GM18520 (cell line): ENCODE results near the gene SMIM1.
"Not testable (repeated sequence)": the region's sequence is repeated elsewhere in the genome, so short reads cannot be mapped to it uniquely, and the experiment has no call there.

ENCODE experiments used
- ATAC-seq: cut with Tn5 transposase; IDR thresholded peaks from one replicate; pipeline ENCODE4 v1.9.1; 2021; ENCODE audit not compliant: unreplicated experiment

The SMIM1 gene

DNA sequence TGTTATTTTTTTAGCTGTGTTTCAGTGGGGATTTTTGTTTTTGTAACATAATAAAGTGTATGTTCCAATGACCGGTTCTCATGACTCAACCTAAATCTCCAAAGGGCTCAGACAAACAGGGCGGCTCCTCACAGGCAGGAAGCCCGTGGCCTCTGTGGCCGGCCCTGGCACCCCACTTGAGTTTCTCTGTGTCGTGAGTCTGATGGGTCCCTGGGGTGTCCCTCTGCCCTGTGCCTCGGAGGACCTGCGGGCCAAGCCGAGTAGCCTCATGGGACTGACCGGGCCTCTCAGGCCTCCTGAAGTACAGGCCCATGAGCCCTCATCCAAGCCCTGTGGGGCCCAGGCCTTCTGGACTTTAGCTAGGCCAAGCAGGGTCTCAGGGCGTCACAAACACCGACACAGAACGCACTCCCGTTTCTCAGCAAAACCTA, 36.4 kb upstream of the SMIM1 start:
- no peak for ATAC-seq

DNA sequence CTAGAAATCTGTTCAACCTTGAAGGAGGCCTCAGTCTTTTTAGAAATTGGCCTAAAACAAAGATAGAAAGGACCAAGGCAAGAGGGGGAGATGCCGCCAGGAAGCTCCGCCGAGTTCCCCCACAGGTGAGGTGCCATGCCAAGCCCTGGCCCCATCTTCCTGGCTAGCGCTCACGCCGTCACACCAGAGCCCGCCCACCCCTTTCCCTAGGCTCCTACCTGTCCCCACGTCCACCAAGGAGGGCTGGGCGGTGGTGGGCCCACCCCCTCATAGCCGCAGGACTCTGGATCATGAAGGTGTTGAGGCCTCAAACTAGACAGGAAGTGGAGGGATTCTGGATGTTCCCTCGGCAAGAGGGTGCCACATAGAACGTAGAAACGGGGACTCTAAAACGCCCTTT, 35.8 kb upstream of the SMIM1 start:
- ATAC-seq = no peak

DNA sequence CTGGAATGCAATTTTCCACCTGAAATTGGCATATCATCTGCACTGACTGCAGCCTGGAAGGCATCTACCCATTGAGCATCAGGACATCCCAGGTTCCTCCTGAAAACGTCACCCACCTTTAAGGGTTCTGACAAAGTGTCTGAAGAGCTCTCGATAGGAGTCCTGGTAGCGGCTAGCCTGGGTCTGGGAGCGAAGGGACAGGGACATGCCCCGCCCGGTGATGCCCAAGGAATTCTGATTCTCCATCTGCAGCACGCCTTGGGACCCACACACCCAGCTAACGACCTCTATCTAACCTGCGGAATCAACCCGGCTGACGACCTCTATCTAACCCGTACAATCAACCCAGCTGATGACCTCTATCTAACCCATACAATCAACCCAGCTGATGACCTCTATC, 33.6 kb upstream of the SMIM1 start:
- ATAC-seq = no peak

DNA sequence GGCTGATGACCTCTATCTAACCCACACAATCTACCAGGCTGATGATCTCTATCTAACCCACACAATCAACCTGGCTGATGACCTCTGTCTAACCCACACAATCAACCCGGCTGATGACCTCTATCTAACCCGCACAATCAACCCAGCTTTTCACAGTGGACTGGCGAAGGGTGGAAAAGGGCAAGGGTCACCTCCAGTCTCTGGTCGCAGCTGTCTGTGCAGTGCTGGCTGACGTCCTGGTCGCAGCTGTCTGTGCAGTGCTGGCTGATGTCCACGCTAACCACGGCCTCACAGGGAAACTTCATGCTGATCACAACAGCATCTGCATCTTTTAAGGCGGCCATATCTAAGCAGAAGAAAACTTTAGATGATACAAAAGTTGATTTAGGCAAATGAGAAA, 32.5 kb upstream of the SMIM1 start:
- ATAC-seq = no peak

DNA sequence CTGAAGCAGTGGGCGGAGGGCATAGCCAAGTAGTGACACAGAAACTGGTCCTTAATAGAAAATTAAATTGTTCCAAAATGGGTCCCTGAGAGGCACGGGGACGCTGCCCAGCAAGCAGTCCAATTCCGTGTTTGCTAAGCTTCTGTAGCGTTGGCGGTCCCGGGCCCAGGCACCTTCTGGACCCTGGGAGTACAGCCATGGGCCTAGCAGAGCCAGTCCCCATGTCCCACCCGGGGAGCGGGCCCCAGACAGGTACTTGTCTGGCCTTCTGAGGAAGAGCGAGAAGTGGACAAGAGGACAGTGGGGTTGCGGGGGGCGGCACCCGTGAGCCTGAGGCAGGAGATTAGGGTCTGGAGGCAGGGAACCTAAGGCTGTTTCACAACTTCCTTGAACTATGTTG, 31.8 kb upstream of the SMIM1 start:
- ATAC-seq = no peak

DNA sequence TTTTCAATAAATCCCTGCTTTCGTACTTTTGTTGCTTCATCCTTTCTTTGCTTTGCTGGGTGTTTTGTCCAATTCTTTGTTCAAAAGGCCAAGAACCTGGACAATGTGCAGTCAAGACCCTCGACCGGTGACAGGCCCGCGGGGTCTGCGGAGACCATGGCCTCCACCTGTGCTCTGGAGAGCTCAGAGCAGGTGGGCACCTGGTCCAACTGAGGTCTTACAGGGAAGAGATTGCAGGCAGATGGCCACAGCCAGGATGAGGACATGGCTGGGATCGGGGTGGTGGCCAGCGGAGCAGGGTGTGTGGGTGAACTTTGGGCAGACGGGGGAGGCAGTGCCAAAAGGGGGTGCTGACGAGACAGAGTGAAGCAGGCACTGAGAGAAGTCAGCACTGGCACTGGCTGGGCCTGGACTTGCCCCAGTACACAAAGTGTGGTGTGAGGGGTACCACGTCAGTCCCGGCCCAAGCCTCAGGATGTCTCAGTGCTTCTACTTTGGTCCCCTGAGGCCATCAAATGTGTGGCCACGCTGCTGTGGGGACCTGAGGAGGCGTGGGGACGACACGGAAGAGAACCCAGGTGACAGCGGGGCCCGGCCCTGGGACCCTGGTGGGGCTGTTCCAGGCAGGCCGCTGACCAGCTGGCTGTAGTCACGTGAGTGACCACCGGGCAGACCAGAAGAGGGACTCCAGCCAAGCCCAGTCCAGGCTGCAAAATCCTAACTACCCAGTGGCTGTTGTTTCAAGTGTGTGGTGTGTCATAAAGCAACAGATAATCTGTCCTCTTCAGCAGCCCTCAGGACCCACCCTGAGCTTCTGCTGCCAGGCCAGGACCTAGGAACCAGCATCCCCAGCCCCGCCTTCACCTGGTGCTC, 30.7 kb upstream of the SMIM1 start:
- no peak for ATAC-seq

DNA sequence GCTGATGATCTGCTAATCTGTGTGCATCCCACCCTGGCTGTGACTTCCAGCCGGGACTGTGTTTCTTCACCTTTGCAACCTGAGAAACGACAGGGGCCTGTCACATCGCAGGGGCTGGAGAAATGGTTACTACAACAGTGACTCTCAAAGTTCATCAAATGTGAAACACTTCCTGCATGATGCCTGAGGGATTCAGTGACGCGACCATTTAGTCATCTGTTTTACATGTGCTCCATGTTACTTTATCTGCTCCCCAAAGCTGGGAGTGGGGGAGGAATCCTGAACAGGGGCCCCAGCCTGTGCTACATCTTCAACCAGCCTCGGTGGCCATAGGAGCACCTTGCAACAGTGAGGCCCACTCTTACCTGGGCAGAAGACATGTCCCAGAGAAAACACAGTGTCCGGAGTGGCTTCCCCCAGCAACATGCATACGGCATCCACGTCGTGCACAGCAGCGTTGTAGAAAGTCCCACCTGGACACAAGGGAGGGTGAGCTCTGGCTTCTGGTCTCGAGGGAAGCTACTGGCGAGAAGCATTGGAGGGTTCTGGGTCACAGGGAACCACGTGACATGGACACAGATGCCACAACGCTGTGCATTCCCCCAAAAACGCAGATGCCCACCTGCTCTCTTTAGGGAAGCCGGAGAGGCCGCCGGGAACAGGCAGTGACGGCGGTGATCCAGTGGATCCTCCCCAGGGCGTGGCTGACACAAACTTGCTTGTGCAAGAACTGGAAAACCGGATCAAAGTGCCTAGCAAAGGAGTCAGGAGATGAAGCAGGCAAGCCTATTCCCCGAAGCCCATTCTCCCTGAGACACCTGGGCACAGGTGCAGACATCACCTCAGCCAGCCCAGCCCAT, 29.9 kb upstream of the SMIM1 start:
- ATAC-seq = no peak

DNA sequence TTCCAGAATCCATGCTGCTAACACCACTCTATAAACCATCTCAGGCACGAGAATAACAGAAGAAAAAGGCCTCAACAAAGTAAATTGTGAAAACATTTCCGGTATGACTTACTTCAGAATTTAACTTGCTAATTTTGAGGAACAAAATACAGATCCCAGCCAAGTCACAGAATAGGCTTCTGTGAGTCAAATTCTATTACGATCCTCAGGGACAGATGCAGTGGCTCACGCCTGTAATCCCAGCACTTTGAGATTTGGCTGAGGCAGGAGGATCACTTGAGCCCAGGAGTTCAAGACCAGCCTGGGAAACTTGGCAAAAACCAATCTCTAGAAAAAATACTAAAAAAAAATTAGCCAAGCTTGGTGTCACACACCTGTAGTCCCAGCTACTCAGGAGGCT, 29.1 kb upstream of the SMIM1 start:
- ATAC-seq = no peak

DNA sequence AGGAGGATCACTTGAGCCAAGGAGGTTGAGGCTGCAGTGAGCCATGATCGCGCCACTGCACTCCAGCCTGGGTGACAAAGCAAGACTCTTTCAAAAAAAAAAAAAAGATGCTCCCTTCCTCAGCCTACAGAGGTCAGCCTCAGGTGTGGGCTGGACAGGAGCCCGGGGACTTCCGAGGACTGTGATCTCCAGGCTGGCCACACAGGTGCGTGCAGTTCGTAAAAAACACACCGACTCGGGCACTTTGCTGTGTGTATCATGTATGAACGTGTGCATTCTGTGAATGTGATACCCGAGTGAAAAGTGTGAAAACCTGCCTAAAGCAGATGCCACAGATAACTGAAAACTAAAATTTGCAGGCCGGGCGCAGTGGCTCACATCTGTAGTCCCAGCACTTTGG, 28.7 kb upstream of the SMIM1 start:
- ATAC-seq = no peak

DNA sequence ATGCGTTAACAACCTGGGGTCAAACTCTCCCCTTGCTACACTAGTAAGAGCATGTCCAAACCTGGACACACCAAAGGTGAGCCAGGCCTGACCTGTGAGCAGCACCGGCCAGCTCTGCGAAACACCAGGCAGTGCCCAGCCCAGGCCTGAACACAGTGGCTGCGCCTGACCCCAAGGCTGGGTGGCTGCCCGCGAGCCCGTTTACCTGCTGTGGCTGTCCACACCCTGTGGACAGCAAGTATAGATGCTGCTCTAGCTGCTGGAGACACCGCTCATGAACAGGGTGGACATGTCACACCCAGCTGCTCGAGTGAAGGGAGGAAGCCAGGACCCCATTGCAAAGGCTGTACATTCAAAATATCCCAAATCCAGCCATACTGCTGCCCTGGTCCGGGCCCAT, 27.9 kb upstream of the SMIM1 start:
- no peak for ATAC-seq

DNA sequence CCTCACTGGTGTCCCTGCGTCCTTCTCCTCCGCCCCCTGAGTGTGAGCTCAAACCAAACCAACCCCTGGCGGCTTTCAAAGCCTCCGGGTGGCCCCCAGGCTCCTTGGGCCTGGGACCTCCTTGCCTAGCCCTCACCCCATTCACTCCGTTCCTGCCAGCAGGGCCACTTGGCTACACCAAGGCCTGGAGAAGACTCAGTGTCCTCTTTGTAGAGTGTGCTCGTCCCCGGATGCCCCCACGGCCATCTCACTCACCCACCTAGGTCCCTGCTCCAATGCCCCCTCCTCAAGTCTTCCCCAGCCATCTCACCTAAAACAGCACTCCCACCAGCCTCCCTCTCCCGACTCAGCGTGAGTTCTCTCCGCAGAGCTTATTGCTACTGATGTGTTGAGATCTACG, 27.5 kb upstream of the SMIM1 start:
- ATAC-seq = no peak

DNA sequence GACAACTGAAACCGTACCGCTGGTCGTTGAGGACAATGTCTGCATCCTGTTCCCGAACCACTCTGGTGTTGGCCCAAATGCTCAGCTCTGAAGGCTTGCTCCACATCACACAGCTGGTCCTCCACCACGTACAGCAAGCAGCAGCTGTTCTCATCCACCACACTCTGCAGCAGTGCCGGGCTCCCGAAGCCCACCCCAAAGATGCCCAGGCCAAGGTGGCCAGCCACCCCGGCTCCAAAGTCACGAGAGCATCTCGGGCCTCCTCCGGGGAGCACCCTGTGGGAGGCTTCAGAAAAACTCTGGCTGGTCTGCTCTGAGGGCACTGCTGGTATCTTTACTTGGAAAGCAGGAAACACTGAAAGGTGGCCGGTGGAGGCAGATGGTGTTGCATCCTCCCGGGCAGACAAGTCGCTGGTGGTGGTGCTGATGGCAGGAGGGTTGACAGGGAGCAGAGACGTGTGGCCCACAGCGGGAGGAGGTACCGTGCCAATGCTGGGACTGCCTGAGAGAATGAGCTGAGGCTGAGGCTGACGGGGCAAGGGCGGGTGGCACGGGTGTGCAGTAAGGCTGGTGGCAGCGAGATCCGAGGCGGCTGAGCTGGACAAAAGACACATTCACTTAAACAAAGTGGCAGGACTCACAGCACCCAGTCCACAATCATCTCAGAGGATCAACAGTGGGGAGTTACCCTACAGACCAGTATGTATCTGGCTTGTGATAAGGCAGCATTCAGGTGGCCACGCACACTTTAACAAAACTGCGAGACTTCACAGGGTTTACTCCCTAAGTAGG, 26.8 kb upstream of the SMIM1 start:
- no peak for ATAC-seq

DNA sequence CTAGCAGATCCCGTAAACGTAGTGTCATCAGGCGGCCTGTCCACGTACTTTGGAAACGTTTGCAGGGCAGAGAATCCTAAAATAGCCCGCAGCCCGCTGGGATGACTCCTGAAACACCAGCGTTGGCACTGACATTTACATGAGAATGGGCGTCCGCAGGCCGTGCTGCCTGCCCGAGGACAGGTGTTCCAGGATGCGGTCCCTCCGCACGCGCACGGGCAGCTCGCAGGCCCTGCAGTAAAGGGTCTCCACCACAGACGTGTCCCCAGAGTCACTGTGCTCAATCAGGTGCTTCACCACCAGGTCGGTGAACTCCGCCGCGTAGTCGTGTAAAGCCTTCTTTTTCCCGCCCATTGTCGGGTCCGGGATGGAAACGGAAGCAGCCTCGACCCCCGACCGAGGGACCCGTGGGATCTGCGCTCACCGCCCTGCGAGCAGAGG, 26.1 kb upstream of the SMIM1 start:
- ATAC-seq = no peak

DNA sequence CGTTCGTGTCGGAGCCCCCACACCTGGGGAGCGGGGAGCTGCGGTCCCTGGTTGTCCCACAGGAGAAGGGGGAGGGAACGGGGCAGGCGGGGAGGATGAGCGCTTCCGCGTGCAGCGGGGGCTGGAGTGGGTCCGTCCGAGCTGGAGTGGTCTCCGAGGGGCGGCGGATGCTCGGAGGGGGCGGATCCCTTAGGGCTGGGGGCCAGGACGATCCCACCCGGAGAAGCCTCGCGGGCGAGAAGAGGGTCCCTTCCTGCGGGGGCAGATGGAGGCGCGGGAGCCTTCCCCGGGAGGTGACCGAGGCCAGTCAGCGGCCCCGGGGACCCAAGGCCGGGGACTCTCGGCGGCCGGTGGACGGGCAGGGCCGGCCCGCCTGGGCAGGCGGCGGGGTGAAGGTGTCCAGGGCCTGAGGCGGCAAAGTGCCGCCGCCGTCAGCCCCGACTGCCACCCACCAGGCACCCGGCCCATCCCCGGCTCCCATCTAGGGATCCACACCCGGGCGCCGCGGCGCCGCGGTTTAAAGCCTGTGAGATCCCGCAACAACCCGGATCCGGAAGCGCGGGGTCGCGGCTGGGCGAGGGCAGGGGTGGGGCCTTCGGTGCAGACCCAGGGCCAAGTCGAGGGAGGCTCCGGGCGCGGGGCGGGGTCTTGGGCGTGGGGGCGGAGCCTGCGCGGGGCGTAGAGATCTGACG, 25.6 kb upstream of the SMIM1 start:
- ATAC-seq = no peak

DNA sequence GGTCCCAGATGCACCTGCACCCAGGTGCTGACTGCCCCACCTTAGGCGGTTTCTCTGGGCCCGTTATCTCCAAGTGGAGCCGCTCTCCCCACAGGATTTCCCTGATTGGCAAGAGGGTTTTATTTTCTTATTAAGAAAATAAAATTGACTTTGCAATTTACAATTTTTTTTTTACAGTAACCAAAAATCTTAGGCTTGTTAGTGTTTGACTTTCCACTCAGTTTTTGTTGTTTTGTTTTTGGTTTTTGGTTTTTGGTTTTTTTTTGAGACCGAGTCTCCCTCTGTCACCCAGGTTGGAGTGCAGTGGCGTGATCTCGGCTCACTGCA, 25.1 kb upstream of the SMIM1 start:
- no peak for ATAC-seq

DNA sequence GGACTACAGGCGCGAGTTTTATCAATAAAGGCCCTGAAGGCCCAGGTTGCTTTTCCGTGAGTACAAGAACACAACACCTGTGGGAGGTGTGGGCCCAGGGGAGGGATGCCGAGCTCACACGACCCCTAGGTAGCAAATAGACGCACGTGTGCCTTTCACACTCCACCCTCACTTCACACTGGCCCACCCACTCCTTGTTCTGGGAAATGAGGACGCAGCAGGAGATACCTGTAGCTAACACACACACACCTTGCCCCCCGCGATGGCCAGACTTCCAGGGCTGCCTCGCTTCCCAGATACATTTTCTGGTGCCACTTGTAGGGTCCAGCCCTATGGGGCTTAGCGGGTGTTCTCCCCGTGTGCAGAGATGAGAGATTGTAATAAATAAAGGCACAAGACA, 24.6 kb upstream of the SMIM1 start:
- ATAC-seq = no peak

DNA sequence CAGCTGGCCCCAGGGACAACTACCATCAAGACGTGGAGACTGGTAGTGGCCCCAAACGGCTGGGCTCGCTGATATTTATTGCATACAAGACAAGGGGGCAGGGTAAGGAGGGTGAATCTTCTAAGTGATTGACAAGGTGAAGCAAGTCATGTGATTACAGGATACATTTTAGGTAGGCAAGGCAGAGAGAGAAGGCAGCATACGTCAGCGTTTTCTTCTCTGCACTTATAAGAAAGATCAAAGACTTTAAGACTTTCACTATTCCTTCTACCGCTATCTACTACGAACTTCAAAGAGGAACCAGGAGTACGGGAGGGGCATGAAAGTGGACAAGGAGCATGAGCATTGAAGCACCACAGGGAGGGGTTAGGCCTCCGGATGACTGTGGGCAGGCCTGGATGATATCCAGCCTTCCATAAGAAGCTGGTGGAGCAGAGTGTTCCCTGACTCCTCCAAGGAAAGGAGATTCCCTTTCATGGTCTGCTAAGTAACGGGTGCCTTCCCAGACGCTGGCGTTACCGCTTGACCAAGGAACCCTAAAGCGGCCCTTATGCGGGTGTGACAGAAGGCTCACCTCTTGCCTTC, 24.1 kb upstream of the SMIM1 start:
- ATAC-seq = not testable (repeated sequence)

DNA sequence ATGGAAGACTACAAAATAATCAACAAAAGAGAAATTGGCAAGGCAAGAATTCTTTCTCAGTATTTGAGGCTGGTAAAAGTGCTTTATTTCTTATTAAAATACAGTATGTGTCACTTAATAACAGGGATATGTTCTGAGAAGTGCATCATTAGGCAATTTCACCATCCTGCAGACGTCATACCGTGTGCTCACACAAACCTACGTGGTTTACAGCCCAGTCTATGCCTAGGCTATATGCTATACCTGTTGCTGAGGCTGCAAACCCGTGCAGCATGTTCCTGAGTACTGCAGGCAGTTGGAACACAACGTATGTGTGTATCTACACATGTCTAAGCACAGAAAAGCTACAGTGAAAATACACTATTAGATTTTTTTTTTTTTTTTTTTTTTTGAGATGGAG, 23.0 kb upstream of the SMIM1 start:
- no peak for ATAC-seq

DNA sequence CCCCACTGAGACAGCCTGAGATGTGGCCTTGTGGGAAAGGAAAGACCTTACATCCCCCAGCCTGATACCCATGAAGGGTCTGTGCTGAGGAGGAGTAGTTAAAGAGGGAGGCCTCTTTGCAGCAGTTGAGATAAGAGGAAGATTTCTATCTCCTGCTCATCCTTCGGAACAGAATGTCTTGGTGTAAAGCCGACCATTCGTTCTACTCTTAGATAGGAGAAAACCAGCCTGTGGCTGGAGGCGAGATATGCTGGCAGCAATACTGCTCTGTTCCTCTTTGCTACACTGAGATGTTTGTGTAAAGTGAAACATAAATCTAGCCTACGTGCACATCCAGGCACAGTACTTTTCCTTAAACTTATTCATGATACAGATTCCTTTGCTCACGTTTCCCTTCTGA, 21.8 kb upstream of the SMIM1 start:
- no peak for ATAC-seq

DNA sequence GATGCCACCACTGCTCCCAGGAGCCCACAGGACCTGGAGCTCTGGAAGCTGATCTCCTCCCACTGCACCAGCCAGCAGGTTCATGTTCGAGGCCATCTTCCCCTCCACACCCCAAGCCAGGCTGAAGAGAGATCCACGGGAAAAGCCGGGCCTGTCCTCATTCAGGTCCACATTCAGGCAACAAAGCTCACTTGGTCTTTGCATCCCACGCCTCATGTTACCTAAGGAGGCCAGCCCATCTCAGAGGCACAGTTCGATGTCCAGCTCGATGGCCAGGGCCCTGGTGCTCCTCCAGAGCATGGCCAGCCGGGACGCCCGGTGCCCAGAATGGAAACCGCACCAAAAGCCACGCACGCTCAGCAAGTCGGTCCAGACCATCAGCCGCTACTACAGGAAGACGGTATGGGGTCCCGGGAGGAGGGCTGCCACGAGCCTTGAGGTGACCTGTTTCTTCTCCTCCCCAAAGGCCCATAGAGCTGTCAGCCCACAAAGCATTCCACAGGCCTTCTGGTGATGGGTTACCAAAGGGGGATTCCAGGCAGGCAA, 20.1 kb upstream of the SMIM1 start, which contains the start of gene CCDC27:
Gene CCDC27 (plus strand): TSS at position 51 of the 546 bp plus-strand sequence. CDS start 32 bp downstream, at position 83.
- ATAC-seq = no peak
